GM18498 (cell line): ENCODE measurements around the gene TOR3A.
"Not testable (repeated sequence)": the region's sequence is repeated elsewhere in the genome, so short reads cannot be mapped to it uniquely, and the experiment has no call there.

Source experiments
- ATAC-seq: cut with Tn5 transposase; IDR thresholded peaks from one replicate; pipeline ENCODE4 v1.9.1; 2021; ENCODE audit warnings: mild to moderate bottlenecking, moderate library complexity; ENCODE audit not compliant: unreplicated experiment

The TOR3A gene

GRCh38 chr1:179104611-179105250, 22.9 kb downstream of the TOR3A start:
- ATAC-seq, result no peak

GRCh38 chr1:179105393-179105792, 23.5 kb downstream of the TOR3A start:
- no peak for ATAC-seq

- no peak for ATAC-seq
Measured at GRCh38 chr1:179107706-179108629, 26.1 kb downstream of the TOR3A start.

- ATAC-seq, result no peak
Measured at GRCh38 chr1:179108644-179109043, 26.8 kb downstream of the TOR3A start.

GRCh38 chr1:179115181-179115580, 33.3 kb downstream of the TOR3A start:
- ATAC-seq, result no peak

- ATAC-seq, result no peak
Measured at GRCh38 chr1:179119513-179119912, 37.6 kb downstream of the TOR3A start.

GRCh38 chr1:179120736-179121135, 38.9 kb downstream of the TOR3A start:
- ATAC-seq, result no peak

GRCh38 chr1:179121159-179121938, 39.5 kb downstream of the TOR3A start:
- no peak for ATAC-seq

GRCh38 chr1:179124873-179125272, 43.0 kb downstream of the TOR3A start:
- ATAC-seq, result no peak

- no peak for ATAC-seq
Measured at GRCh38 chr1:179126338-179127060, 44.6 kb downstream of the TOR3A start.

GRCh38 chr1:179127163-179127895, 45.5 kb downstream of the TOR3A start:
- no peak for ATAC-seq

- ATAC-seq, result no peak
Measured at GRCh38 chr1:179128520-179128919, 46.6 kb downstream of the TOR3A start.

- ATAC-seq, result peak; percentile 96
Measured at GRCh38 chr1:179129702-179130473, 48.0 kb downstream of the TOR3A start.

GRCh38 chr1:179135168-179135567, 53.3 kb downstream of the TOR3A start:
- ATAC-seq, result not testable (repeated sequence)

- ATAC-seq, result not testable (repeated sequence)
Measured at GRCh38 chr1:179135707-179136106, 53.8 kb downstream of the TOR3A start.

- no peak for ATAC-seq
Measured at GRCh38 chr1:179137617-179138255, 55.9 kb downstream of the TOR3A start.

- ATAC-seq, result not testable (repeated sequence)
Measured at GRCh38 chr1:179138755-179139154, 56.9 kb downstream of the TOR3A start.

- no peak for ATAC-seq
Measured at GRCh38 chr1:179141592-179142251, 59.9 kb downstream of the TOR3A start.
